SK-N-SH treated with all-trans-retinoic acid at 6 μM for 48 hours (cell line): Measurements from ENCODE around the gene IGFBP2.

ENCODE experiments used
- BACH2 ChIP-seq: fragments of 250-450 bp; sonication (Bioruptor Pico); IDR thresholded peaks from 2 replicates; pipeline ENCODE4 v1.9.0; 2021; ENCODE audit warnings: mild to moderate bottlenecking, borderline replicate concordance
- CREB5 ChIP-seq: fragments of 250-450 bp; sonication (Bioruptor Pico); IDR thresholded peaks from 2 replicates; pipeline ENCODE4 v1.5.1; 2020; ENCODE audit warnings: low read depth, mild to moderate bottlenecking, moderate library complexity
- CSDC2 ChIP-seq: fragments of 250-450 bp; sonication (Bioruptor Pico); IDR thresholded peaks from 2 replicates; pipeline ENCODE4 v1.5.0; 2020; ENCODE audit warnings: mild to moderate bottlenecking, moderate library complexity
- PATZ1 ChIP-seq: fragments of 250-450 bp; sonication (Bioruptor Pico); IDR thresholded peaks from 2 replicates; pipeline ENCODE4 v1.8.0; 2020; ENCODE audit warnings: mild to moderate bottlenecking, moderate library complexity, borderline replicate concordance
- RARB ChIP-seq: fragments of 250-450 bp; sonication (Bioruptor Pico); IDR thresholded peaks from 2 replicates; pipeline ENCODE4 v1.8.0; 2021; ENCODE audit warnings: mild to moderate bottlenecking, moderate library complexity

DNA sequence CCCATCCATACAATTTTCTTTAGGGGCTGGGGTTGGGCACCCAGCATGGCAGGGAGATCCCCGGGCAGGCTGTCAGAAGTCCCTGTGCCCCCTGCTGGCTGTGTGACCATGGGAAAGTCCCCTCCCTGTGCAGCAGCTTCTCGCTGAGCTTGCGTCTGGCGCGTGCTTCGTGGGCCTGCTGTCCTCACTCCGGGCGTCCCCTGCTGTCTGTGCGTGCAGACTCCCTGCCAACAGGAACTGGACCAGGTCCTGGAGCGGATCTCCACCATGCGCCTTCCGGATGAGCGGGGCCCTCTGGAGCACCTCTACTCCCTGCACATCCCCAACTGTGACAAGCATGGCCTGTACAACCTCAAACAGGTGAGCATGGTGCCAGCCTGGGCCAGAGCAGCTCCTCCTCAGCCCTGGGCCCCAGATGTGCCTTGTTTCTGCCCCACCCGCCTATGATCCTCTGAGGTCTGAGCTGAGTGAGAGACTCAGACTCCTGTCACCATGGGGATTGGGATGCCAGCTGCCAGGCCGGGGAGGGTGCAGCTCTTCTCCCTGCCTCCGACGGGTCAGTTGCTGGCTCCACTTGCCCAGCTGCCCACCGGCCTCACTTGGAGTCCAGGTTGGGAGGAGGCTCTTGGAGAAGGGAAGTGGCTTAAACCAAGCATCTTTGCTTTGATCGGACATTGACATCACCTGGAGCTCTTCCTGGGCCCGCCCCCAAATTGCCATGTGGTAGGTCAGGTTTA is 28.6 kb downstream of the IGFBP2 start:
- TF ChIP-seq CSDC2 (CRISPR knock-in tag) (no peak), PATZ1 (no peak), CREB5 (CRISPR knock-in tag) (no peak), RARB (no peak), BACH2 (CRISPR knock-in tag) (no peak)
